Stimulated activated CD8-positive, alpha-beta memory T cell treated with anti-CD3 and anti-CD28 coated beads, Interleukin-12 subunit alpha, Interleukin-12 subunit beta, amount 100 ng/mL, for 1 hour (primary cell): ENCODE results near the gene TANC1.

Experiments used
- DNase-seq: peaks from one replicate; pipeline ENCODE4 v3.0.0-alpha.2; 2020; ENCODE audit warnings: low read depth

The TANC1 gene

GRCh38 chr2:159267921-159268320 is 299.5 kb downstream of the TANC1 start:
- DNase-seq: no peak

DNA sequence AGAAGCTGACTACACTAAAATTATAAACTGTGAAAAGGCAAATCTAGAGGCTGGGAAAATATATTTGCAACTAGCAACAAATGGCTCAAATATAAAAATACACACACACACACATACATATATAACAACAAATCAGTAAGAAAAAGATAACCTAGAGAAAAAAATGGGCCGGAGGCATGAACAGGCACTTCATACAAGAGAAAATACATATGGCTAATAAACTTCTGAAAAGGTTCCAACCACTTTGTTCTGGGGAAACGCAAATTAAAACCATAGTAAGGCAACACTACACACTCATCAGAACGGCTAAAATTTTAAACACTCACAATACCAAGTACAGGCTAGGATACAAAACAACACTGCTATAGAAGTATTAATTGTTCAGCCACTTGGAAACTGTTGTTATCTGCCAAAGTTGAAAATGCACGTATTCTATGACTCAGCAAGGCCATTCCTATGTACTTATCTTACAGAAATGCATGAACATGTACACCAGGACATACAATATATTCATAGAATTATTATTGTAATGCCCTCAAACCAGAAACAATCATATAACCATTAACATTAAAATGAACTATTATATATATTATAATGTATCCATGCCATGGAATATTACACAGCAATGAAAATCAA is 302.4 kb downstream of the TANC1 start:
- DNase-seq: no peak

- no peak for DNase-seq
Observed at GRCh38 chr2:159272156-159272555, 303.7 kb downstream of the TANC1 start.

GRCh38 chr2:159275111-159275510 is 306.7 kb downstream of the TANC1 start:
- DNase-seq: no peak

GRCh38 chr2:159279700-159280099 is 311.3 kb downstream of the TANC1 start:
- DNase-seq: no peak

- DNase-seq: no peak
Observed at GRCh38 chr2:159281002-159281401, 312.6 kb downstream of the TANC1 start.
